HepG2 (cell line): ENCODE results near the gene TRIM23. TPM values are rescaled to one million over a fixed set of nuclear protein-coding genes. Genes with fewer than 3 reads are reported as not detected.
A peak's percentile ranks its signal among the peaks of the same experiment; 100 is the strongest.

Experiments used
- ARNT ChIP-seq: fragments of 450-650 bp; IDR thresholded peaks from 2 replicates; pipeline ENCODE4 v1.6.1; 2017
- MEF2D ChIP-seq: sonication (generic); formaldehyde crosslinking; IDR thresholded peaks from 2 replicates; pipeline ENCODE4 v1.5.1; 2020; ENCODE audit warnings: mild to moderate bottlenecking, missing genetic modification reagents
- NR3C1 ChIP-seq: sonication (generic); formaldehyde crosslinking; IDR thresholded peaks from 2 replicates; pipeline ENCODE4 v1.4.0; 2020; ENCODE audit warnings: missing genetic modification reagents
- RARG ChIP-seq: sonication (generic); formaldehyde crosslinking; IDR thresholded peaks from 2 replicates; pipeline ENCODE4 v1.4.0; 2020; ENCODE audit warnings: low read depth, mild to moderate bottlenecking, missing genetic modification reagents
- RXRA ChIP-seq: sonication (generic); formaldehyde crosslinking; IDR thresholded peaks from 2 replicates; pipeline ENCODE4 v1.5.1; 2020; ENCODE audit warnings: missing genetic modification reagents
- SUZ12 ChIP-seq: fragments of 150-350 bp; IDR thresholded peaks from 2 replicates; pipeline ENCODE4 v1.6.1; 2014; ENCODE audit warnings: low read depth, low read length
- TEAD2 ChIP-seq: sonication (generic); formaldehyde crosslinking; IDR thresholded peaks from 2 replicates; pipeline ENCODE4 v1.9.0; 2021; ENCODE audit warnings: missing genetic modification reagents
- U2AF2 ChIP-seq: fragments of 200-400 bp; formaldehyde crosslinking; IDR thresholded peaks from 2 replicates; pipeline ENCODE4 v1.6.1; 2017; ENCODE audit warnings: low read depth, mild to moderate bottlenecking, low read length
- ZNF160 ChIP-seq: sonication (generic); formaldehyde crosslinking; IDR thresholded peaks from 2 replicates; pipeline ENCODE4 v1.8.0; 2022; ENCODE audit warnings: mild to moderate bottlenecking, inconsistent platforms, missing genetic modification reagents
- ZNF44 ChIP-seq: sonication (generic); formaldehyde crosslinking; IDR thresholded peaks from 2 replicates; pipeline ENCODE4 v1.5.1; 2020; ENCODE audit warnings: mild to moderate bottlenecking, missing genetic modification reagents
- ZNF546 ChIP-seq: sonication (generic); formaldehyde crosslinking; conservative IDR thresholded peaks from 2 replicates; pipeline ENCODE4 v1.8.1; 2023; ENCODE audit warnings: mild to moderate bottlenecking, missing genetic modification reagents
- ZNF567 ChIP-seq: sonication (generic); formaldehyde crosslinking; IDR thresholded peaks from 2 replicates; pipeline ENCODE4 v1.8.1; 2023; ENCODE audit warnings: mild to moderate bottlenecking, missing genetic modification reagents, borderline replicate concordance
- ZNF652 ChIP-seq: IDR thresholded peaks from 2 replicates; pipeline ENCODE4 v1.6.1; 2016; ENCODE audit warnings: low read depth, borderline replicate concordance
- ZNF672 ChIP-seq: sonication (generic); formaldehyde crosslinking; IDR thresholded peaks from 2 replicates; pipeline ENCODE4 v1.8.1; 2022; ENCODE audit warnings: missing genetic modification reagents
- polyA plus RNA-seq, 8 experiments: library from polyadenylated mRNA; depleted of rRNA in 3 of 8; stranded (reverse) in 7 of 8; unstranded in 1 of 8; fragments of >200 nt; fragmentation: Illumina TruSeq in 4 of 8; extraction: Trizol in 4 of 8; gene quantifications; 2 replicates each; pipeline versions ENCODE4 v1.2.1 to v1.2.3, GENCODE V29; 2011 to 2016; ENCODE audit warnings: low read depth in 4 of 8, missing spikeins in 1 of 8, mixed read lengths in 1 of 8; ENCODE audit not compliant: insufficient read depth in 1 of 8
- total RNA-seq, 5 experiments: library from RNA; depleted of rRNA; stranded (reverse); fragments of >200 nt; fragmentation: Illumina TruSeq; extraction: Trizol; gene quantifications; 2 replicates each; pipeline ENCODE4 v1.2.3, GENCODE V29; 2016; ENCODE audit warnings: low read depth in 1 of 5
- TF ChIP-seq, protein P1 (sequence below): sonication (generic); formaldehyde crosslinking; IDR thresholded peaks from 2 replicates; pipeline ENCODE4 v1.4.0; 2020; ENCODE audit warnings: missing genetic modification reagents, borderline replicate concordance
- TF ChIP-seq, protein P2 (sequence below): sonication (generic); formaldehyde crosslinking; IDR thresholded peaks from 2 replicates; pipeline ENCODE4 v1.4.0; 2020; ENCODE audit warnings: missing genetic modification reagents
- TF ChIP-seq, protein P3 (sequence below): sonication (generic); formaldehyde crosslinking; conservative IDR thresholded peaks from 2 replicates; pipeline ENCODE4 v1.8.1; 2023; ENCODE audit warnings: missing genetic modification reagents
- TF ChIP-seq, protein P4 (sequence below): sonication (generic); formaldehyde crosslinking; IDR thresholded peaks from 2 replicates; pipeline ENCODE4 v1.4.0; 2020; ENCODE audit warnings: low read depth, mild to moderate bottlenecking, missing genetic modification reagents
- TF ChIP-seq, protein P5 (sequence below): fragments of 450-650 bp; IDR thresholded peaks from 2 replicates; pipeline ENCODE4 v1.6.1; 2017; ENCODE audit warnings: mild to moderate bottlenecking

The TRIM23 gene
- total and polyA plus RNA-seq, 2 of the 13 experiments (the other 11 are each of a cell fraction or from before 2014, with no cell fraction given): 4.6 to 11.4 TPM

DNA sequence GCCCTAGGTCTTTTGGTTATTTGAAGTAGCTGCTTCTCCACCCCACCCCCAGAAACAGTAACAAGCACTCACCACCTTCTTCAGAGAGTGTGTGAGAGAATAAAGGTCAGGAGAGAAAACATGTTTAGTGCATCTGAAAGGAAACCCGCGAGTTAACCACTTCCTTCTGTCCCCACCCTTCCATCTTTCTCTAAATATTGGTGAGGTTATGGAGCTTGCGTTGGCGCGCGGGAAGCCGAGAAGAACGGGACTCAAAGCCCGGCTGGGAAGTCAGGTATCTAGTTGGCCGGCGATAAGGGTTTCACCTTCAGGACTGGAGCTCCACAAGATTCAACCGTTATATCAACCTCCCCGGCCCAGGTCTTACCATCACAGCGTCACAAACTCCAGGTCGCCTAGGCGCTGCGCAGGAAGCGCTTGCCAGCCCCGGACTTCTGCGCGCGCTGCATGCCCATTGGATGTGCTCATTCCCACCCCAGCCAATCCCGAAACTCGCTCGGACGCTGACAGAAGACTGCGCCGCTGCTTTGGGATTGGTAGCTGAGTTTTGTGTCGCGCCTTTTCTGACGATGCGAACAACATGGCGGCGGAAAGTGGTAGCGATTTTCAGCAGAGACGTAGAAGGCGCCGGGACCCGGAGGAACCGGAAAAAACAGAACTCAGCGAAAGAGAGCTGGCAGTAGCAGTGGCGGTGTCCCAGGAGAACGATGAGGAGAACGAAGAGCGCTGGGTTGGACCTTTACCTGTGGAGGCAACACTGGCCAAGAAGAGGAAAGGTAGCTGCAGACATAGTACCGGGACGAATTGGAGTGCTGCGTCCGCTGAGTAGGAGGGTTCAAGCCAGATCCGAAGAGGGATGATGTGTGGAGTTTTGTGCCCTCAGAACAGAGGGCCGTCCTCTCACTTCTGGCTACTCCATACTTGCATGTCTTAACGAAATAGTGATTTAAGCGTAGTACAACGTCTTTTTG is 61.1 kb downstream of the TRIM23 start, which contains the start of the genes CENPK and PPWD1 (continued):
- no peak for TF ChIP-seq NR3C1 (CRISPR knock-in tag)
- no peak for TF ChIP-seq TEAD2
- TF ChIP-seq ZNF44 (CRISPR knock-in tag): no peak
- no peak for TF ChIP-seq ZNF652 (CRISPR knock-in tag)
- TF ChIP-seq ZNF672 (CRISPR knock-in tag): no peak
- TF ChIP-seq ZNF567: no peak; the same call in 1 of the 2 replicates
- TF ChIP-seq, protein P1, sequence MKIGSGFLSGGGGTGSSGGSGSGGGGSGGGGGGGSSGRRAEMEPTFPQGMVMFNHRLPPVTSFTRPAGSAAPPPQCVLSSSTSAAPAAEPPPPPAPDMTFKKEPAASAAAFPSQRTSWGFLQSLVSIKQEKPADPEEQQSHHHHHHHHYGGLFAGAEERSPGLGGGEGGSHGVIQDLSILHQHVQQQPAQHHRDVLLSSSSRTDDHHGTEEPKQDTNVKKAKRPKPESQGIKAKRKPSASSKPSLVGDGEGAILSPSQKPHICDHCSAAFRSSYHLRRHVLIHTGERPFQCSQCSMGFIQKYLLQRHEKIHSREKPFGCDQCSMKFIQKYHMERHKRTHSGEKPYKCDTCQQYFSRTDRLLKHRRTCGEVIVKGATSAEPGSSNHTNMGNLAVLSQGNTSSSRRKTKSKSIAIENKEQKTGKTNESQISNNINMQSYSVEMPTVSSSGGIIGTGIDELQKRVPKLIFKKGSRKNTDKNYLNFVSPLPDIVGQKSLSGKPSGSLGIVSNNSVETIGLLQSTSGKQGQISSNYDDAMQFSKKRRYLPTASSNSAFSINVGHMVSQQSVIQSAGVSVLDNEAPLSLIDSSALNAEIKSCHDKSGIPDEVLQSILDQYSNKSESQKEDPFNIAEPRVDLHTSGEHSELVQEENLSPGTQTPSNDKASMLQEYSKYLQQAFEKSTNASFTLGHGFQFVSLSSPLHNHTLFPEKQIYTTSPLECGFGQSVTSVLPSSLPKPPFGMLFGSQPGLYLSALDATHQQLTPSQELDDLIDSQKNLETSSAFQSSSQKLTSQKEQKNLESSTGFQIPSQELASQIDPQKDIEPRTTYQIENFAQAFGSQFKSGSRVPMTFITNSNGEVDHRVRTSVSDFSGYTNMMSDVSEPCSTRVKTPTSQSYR (CRISPR knock-in tag): no peak
- TF ChIP-seq ZNF160 (CRISPR knock-in tag): no peak
- TF ChIP-seq MEF2D (CRISPR knock-in tag): peak; percentile 56; the same call in 1 of the 2 replicates
- TF ChIP-seq RXRA (CRISPR knock-in tag): peak; percentile 33; the same call in 1 of the 2 replicates
- TF ChIP-seq, protein P2, sequence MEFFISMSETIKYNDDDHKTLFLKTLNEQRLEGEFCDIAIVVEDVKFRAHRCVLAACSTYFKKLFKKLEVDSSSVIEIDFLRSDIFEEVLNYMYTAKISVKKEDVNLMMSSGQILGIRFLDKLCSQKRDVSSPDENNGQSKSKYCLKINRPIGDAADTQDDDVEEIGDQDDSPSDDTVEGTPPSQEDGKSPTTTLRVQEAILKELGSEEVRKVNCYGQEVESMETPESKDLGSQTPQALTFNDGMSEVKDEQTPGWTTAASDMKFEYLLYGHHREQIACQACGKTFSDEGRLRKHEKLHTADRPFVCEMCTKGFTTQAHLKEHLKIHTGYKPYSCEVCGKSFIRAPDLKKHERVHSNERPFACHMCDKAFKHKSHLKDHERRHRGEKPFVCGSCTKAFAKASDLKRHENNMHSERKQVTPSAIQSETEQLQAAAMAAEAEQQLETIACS (CRISPR knock-in tag): no peak
- TF ChIP-seq, protein P3, sequence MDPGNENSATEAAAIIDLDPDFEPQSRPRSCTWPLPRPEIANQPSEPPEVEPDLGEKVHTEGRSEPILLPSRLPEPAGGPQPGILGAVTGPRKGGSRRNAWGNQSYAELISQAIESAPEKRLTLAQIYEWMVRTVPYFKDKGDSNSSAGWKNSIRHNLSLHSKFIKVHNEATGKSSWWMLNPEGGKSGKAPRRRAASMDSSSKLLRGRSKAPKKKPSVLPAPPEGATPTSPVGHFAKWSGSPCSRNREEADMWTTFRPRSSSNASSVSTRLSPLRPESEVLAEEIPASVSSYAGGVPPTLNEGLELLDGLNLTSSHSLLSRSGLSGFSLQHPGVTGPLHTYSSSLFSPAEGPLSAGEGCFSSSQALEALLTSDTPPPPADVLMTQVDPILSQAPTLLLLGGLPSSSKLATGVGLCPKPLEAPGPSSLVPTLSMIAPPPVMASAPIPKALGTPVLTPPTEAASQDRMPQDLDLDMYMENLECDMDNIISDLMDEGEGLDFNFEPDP (CRISPR knock-in tag): 0 out of 2 replicates have a peak, but pooled peaks have one; percentile 46
- no peak for TF ChIP-seq U2AF2
- TF ChIP-seq ZNF546 (CRISPR knock-in tag): no peak
- no peak for TF ChIP-seq ARNT
- TF ChIP-seq, protein P4, sequence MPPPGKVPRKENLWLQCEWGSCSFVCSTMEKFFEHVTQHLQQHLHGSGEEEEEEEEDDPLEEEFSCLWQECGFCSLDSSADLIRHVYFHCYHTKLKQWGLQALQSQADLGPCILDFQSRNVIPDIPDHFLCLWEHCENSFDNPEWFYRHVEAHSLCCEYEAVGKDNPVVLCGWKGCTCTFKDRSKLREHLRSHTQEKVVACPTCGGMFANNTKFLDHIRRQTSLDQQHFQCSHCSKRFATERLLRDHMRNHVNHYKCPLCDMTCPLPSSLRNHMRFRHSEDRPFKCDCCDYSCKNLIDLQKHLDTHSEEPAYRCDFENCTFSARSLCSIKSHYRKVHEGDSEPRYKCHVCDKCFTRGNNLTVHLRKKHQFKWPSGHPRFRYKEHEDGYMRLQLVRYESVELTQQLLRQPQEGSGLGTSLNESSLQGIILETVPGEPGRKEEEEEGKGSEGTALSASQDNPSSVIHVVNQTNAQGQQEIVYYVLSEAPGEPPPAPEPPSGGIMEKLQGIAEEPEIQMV (CRISPR knock-in tag): no peak; the same call in none of the 2 replicates
- TF ChIP-seq SUZ12: no peak
- TF ChIP-seq, protein P5, sequence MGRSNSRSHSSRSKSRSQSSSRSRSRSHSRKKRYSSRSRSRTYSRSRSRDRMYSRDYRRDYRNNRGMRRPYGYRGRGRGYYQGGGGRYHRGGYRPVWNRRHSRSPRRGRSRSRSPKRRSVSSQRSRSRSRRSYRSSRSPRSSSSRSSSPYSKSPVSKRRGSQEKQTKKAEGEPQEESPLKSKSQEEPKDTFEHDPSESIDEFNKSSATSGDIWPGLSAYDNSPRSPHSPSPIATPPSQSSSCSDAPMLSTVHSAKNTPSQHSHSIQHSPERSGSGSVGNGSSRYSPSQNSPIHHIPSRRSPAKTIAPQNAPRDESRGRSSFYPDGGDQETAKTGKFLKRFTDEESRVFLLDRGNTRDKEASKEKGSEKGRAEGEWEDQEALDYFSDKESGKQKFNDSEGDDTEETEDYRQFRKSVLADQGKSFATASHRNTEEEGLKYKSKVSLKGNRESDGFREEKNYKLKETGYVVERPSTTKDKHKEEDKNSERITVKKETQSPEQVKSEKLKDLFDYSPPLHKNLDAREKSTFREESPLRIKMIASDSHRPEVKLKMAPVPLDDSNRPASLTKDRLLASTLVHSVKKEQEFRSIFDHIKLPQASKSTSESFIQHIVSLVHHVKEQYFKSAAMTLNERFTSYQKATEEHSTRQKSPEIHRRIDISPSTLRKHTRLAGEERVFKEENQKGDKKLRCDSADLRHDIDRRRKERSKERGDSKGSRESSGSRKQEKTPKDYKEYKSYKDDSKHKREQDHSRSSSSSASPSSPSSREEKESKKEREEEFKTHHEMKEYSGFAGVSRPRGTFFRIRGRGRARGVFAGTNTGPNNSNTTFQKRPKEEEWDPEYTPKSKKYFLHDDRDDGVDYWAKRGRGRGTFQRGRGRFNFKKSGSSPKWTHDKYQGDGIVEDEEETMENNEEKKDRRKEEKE: no peak
- TF ChIP-seq RARG: no peak
